Measurements from ENCODE around the gene MSANTD3.
"Not testable (repeated sequence)": the region's sequence is repeated elsewhere in the genome, so short reads cannot be mapped to it uniquely, and the experiment has no call there.

Gene MSANTD3

GRCh38 chr9:100430286-100430940 is 3.5 kb downstream of the MSANTD3 start:
- no peak for DNase-seq

- no peak for DNase-seq
Measured at GRCh38 chr9:100431886-100432285, 4.9 kb downstream of the MSANTD3 start.

- no peak for DNase-seq
Measured at GRCh38 chr9:100432736-100433135, 5.8 kb downstream of the MSANTD3 start.

GRCh38 chr9:100436571-100436970 is 9.6 kb downstream of the MSANTD3 start:
- no peak for DNase-seq

GRCh38 chr9:100437860-100438805 is 11.2 kb downstream of the MSANTD3 start:
- DNase-seq: peak; percentile 71

- no peak for DNase-seq
Measured at GRCh38 chr9:100440071-100440470, 13.1 kb downstream of the MSANTD3 start.

- DNase-seq: not testable (repeated sequence)
Measured at GRCh38 chr9:100440487-100440886, 13.5 kb downstream of the MSANTD3 start.

GRCh38 chr9:100441911-100442361 is 15.0 kb downstream of the MSANTD3 start:
- no peak for DNase-seq

- DNase-seq: no peak
Measured at GRCh38 chr9:100443781-100444768, 17.1 kb downstream of the MSANTD3 start.

- no peak for DNase-seq
Measured at GRCh38 chr9:100445161-100445902, 18.4 kb downstream of the MSANTD3 start.

GRCh38 chr9:100445903-100446549 is 19.1 kb downstream of the MSANTD3 start:
- no peak for DNase-seq

GRCh38 chr9:100447041-100447440 is 20.1 kb downstream of the MSANTD3 start:
- DNase-seq: no peak

GRCh38 chr9:100448266-100448665 is 21.3 kb downstream of the MSANTD3 start:
- no peak for DNase-seq

GRCh38 chr9:100449420-100449819 is 22.5 kb downstream of the MSANTD3 start:
- no peak for DNase-seq

GRCh38 chr9:100452894-100453293 is 26.0 kb downstream of the MSANTD3 start:
- no peak for DNase-seq

- no peak for DNase-seq
Measured at GRCh38 chr9:100455470-100455869, 28.5 kb downstream of the MSANTD3 start.

GRCh38 chr9:100457517-100457916 is 30.6 kb downstream of the MSANTD3 start:
- DNase-seq: no peak

GRCh38 chr9:100459963-100460362 is 33.0 kb downstream of the MSANTD3 start:
- DNase-seq: no peak

- no peak for DNase-seq
Measured at GRCh38 chr9:100465274-100465673, 38.3 kb downstream of the MSANTD3 start.

- no peak for DNase-seq
Measured at GRCh38 chr9:100465761-100466160, 38.8 kb downstream of the MSANTD3 start.

GRCh38 chr9:100466171-100466828 is 39.4 kb downstream of the MSANTD3 start:
- no peak for DNase-seq

All from CD4-positive, alpha-beta T cell treated with Interleukin-10 for 1 hour (primary cell).